Middle frontal gyrus (tissue), 1 donor: ENCODE measurements around the gene STX16.

Experiments
- DNase-seq: peaks from one replicate; pipeline ENCODE4 v3.0.0-alpha.2; 2015; ENCODE audit warnings: low spot score; ENCODE audit errors: extremely low spot score

STX16 gene

GRCh38 chr20:58650776-58651558 lies at the start of gene STX16:
Gene STX16, plus strand, starts transcription at chr20:58651283. Its CDS starts 724 bp downstream, at chr20:58652007.
- DNase-seq: peak; percentile 80

DNA sequence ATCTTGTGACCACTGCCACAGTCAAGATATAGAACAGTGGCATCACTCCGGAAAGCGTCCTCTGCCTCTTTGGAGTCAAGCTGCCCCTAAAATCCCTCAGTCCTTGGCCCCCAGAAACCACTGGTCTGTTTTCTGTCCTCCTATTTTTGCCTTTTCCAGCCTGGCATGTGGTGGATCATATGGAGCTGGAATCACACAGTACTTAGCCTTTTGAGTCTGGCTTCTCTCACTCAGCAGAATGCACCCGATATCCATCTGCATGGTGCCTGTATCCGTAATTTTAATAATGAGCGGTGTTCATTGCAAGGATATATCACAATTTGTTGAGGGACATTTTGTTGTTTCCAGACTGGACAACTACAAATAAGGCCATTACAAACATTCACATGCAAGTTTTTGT lies 49.0 kb upstream of the STX16 start:
- no peak for DNase-seq

DNA sequence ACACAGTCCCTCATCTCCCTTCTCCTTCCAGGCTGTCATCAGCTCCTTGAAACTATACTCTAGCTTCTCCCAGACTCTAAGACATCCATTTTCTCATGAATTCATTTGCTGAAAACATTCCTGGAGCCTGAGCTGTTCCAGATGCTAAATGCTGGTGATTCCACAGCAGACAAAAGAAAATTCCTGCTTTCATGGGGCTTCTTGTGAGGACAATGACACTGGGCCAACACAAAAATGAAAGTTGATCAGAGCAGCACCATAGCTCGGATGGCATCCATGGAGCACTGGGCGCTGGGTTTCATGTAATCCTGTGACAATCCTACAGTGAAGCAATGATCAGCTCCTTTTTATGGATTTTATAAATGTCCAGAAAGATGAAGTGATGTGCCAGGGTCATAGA lies 47.4 kb upstream of the STX16 start:
- DNase-seq: no peak

DNA sequence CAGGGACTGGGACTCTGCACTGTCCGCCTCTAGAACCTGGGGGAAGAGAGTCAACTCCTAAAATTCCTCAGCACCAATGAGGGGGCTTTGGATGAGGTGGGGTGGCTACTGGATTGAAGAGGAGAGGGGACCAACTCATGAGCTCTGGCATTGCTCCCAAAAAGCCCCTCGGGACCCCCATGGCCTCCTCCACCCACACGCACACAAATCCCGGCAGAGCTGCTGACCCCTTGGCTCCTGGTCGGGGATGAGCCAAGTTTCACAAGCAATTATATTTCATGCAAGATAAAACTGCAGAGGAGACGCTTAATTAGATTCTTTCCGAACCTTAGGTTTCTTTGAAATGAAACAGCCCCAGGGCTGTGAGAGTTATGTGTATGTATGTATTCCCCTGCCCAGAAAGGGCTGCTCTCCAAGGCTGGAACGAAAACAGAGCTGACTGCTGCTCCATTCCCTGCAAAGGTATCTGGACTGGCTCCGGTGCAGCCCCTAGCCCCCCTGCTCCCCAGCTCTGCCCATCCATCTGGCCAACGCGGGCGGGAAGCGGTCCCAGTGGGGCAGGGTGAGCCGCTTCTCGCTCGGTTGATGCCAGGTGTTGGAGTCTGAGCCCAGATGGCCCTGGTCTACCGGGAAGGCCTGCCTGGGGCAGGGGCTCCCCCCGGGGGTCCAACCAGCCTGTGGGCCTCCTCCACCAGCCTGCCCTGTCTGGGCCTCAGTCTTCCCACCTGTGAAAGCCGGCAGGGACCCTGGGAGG lies 46.8 kb upstream of the STX16 start:
- no peak for DNase-seq

GRCh38 chr20:58605292-58606065 lies 45.6 kb upstream of the STX16 start:
- DNase-seq: no peak

DNA sequence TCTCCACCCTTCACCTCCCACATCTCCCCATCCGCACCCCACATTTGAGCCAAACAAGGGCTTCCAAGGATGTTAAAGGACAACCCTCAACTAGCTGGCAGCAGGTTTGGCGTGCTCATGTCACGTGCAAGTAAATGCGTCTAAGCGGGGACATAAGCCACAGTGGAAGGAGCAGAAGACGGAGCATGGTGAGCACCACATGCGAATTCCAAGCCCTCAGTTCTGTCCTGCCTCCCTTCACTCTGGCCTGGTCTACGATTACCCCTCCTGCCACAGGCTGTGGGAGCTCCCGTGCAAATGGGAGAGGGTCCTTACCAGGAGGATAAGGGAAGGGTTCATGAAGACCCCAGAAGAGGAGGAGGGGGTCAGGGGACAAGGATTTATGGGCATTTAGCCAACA lies 44.9 kb upstream of the STX16 start:
- no peak for DNase-seq

DNA sequence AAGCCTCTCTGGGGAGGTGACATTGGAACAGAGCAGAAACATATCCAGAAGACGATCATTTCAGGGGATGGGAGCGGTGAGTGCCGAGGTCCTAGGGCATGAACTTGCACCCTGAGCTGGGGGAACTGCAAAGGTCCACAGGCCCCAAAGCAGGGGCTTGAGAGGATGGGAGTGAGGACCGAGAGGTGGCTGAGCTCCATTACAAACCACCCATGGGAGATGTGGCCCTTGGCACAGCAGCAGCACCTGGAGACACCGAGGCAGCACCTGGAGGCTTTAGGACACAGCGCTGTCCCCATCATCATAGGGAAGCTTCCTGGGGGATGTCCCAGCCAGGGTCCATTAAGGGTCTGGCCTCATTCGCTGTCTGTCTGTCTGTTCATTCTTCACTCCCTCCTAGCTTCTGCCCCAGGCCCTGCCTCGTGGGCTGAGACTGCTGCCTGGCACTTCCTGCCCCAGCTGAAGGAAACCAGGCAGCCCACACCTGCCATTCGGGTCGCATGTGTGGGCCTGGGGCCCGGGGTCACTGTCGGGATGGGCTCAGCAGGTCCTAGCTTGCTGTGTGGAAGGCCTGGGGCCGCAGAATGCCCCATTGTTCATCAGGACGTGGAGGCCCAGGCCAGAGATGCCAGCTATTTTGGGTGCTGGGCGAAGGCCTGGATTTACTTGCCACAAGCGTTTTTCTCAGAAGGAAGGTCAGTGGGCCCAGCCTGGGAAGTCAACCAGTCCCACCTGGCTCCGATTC lies 42.8 kb upstream of the STX16 start:
- DNase-seq: no peak

DNA sequence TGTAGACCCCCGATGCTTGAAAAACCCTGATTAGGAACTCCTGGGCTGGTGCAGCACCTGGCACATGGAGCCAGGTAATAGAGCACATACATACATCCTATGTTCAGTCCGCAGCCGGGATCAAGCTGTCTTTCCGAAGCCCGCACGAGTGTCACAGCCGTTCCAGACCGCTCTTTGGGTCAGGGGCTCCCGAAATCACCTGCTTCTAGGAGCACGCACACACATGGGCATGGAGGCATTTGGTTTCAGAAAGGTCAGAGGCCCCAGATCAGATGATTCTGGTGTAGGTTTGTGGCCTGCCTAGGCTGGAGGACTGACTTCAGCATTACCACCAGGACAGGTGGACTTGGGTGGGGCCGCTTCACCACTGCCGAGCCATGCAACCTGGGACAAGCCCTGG lies 42.1 kb upstream of the STX16 start:
- DNase-seq: no peak

DNA sequence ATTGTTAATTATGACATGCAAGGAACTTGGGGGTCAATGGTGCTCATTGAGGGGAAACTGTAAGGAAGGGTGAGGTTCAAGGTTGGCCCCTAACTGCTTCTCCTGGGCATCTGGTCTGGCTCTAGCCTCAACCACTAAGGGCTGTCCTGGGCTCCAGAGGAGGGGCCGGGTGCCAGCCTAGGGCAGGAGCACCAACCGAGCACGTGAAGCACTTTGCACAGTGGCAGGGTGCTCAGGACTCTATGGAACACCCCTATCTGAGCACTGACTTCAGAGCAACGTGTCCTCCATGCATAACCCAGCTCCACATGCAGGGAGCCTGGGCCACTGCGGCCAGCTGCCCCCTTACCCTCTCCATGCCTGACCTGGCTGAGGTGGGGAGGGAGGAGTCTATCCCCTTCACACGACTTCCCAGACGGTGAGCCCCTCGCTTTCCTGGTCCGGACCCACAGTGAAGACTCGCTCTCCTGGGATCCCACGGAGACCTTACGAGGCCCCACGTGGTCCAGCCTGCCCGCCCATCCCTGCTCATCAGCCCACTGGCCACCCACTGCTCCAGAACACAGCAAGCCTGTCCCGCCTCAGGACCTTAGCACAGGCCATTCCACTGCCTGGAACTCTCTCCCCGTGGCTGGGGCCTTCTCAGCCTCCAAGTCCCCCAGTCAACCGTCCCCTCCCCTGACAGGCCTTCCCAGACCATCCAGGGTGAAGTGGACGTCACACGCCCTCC lies 40.8 kb upstream of the STX16 start:
- DNase-seq: no peak

- no peak for DNase-seq
These were observed 40.3 kb upstream of the STX16 start for GRCh38 chr20:58610811-58611210.

DNA sequence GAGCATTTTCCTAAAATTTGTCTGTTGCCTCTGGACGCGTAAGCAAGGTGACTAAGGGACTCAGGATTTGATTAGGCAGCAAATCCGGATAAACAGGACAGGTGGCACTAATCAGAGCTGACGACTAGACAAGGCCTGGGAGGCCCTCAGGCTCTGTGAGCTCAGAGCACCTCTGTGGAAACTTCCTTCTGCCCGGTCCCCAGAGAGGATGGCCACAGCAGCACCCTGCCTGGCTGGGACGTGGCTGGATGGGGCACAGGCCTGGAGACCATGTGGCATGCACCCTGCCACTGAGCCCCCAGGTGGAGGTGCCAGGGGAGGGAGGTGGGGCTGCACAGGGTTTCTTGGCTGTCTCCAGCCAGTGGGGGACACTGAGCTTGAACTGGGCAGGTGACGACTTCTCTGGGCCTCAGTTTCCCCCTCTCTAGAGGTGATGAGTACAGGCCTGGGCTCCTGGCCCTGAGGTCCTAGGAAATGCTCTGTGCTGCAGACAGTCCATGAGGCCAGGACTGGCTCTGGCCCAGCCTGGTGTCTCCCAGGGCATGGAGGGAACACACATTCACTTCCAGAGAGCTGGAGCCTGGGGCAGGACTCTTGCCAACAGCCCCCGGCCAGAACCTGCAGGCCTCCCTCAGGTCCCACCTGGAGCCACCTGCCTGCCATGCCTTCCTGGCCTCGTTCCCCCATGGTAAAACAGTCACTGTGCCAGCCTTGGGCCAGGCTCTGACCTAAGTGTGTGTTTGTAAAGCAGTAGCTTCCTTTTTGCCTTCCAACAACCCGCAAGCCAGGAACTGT lies 39.6 kb upstream of the STX16 start:
- DNase-seq: no peak

- no peak for DNase-seq
These were observed 38.9 kb upstream of the STX16 start for GRCh38 chr20:58612121-58612691.

- no peak for DNase-seq
These were observed 37.8 kb upstream of the STX16 start for GRCh38 chr20:58613061-58613854.

DNA sequence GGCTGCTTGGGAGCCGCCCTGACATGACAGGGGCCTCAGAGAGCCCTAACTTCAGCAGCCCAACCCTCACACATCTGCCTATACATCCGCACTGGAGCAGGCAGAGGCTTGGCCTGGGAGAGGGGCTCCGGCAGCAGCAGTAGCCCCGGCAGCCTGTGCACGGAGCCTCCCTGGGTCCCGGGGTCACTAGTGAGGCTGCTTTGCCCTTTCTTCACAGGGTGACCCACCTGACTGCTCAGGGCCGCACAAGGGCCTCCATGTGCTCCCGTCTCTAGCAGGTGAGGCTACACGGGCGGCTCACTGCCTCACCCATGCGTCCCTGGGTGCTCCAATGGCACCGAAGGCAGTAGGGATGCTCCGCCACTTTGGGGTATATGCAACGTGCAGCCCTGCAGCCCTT lies 36.7 kb upstream of the STX16 start:
- DNase-seq: no peak

DNA sequence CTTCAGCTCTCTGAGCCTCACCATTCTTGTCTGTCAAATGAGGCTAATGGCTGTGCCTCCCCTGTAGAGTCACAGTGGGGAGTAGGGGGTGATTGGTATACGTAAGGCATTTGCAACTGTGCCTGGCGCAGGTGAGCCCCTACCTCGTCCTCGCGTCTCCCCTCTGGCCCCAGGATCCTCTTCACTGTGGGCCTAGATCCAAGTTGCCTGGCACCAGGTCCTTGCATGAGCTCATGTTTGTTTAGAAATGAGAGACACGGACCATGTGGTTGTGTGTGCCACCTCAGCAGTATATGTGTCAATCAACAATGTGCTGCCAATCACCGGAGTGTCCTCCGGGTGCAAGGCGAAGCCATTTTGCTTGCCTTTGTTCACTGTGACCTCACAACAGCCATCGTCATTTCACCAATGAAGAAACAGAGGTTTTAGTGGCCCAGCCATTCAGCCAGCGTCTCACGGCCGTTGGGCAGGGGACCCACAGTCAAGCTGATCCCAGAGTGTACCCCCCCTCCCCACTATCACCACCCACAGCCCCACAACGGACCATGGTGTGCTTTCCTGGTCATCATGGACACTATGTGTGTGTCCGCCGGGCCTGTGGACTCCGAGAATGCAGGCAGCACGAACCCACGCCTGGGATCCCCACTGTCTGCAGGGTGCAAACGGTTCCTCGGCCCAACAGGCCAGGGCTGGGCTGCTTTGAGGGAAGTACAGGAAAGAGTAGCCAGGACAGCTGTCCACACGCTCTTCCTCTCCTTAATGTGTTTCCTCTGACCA lies 35.9 kb upstream of the STX16 start:
- DNase-seq: no peak

DNA sequence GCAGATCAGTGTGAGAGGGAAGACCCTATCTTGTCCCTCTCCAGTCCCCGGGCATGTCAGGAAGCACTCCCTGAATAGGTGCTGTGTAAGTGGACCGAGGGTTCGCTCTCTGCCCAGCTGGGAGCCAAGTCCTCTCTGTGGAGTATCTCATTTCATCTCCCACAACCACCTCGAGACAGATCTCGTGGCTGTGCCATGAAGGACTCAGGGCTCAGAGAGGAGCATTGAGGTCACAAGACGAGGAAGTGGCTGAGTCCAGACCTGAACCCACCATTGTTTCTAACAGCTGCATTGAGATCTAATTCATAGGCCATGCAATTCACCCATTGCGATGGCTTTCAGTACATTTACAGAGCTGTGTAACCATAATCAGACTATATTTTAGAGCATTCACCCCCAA lies 34.7 kb upstream of the STX16 start:
- DNase-seq: no peak

GRCh38 chr20:58617158-58617557 lies 33.9 kb upstream of the STX16 start:
- no peak for DNase-seq
